WTC11 (cell line): ENCODE measurements around the gene DCP1A. TPM values are rescaled to one million over a fixed set of nuclear protein-coding genes. Genes with fewer than 3 reads are reported as not detected.

ENCODE experiments used
- ATAC-seq: fragments of 200-7000 bp; cut with Tn5 transposase; 2 replicates; pipeline ENCODE4 v1.10.0; 2021; ENCODE audit warnings: mild to moderate bottlenecking, moderate library complexity
- CTCF ChIA-PET: fragments of 300-600 bp; sonication (Branson Sonifier 250); formaldehyde crosslinking; loops from one replicate; lab custom pipeline; 2021; ENCODE audit warnings: antibody characterized with exemption; lab: Charles Lee
- POLR2A ChIA-PET: fragments of 350-600 bp; sonication (Branson Sonifier 250); formaldehyde crosslinking; loops from one replicate; lab custom pipeline; 2021; ENCODE audit warnings: antibody characterized with exemption; lab: Charles Lee
- DNase-seq: peaks from one replicate; pipeline ENCODE4 v3.0.0; 2021; ENCODE audit warnings: low spot score
- H3K27ac Mint-ChIP-seq: 2 replicates; pipeline ENCODE4 v1.8.0; 2021; ENCODE audit warnings: mixed read lengths
- H3K27me3 Mint-ChIP-seq: 2 replicates; pipeline ENCODE4 v1.8.0; 2021; ENCODE audit warnings: low read depth, mild to moderate bottlenecking, moderate library complexity, mixed read lengths
- H3K36me3 Mint-ChIP-seq: 2 replicates; pipeline ENCODE4 v1.8.0; 2021; ENCODE audit warnings: mixed read lengths
- H3K4me1 Mint-ChIP-seq: 2 replicates; pipeline ENCODE4 v1.8.0; 2022; ENCODE audit warnings: mixed read lengths
- H3K4me3 Mint-ChIP-seq: 2 replicates; pipeline ENCODE4 v1.8.0; 2021; ENCODE audit warnings: mild to moderate bottlenecking, moderate library complexity, mixed read lengths
- H3K9me3 Mint-ChIP-seq: 2 replicates; pipeline ENCODE4 v1.8.0; 2021; ENCODE audit warnings: mixed read lengths
- CREM ChIP-seq: sonication (generic); formaldehyde crosslinking; IDR thresholded peaks from 2 replicates; pipeline ENCODE4 v1.8.1; 2022; ENCODE audit warnings: mild to moderate bottlenecking, missing genetic modification reagents, moderate library complexity
- ELF4 ChIP-seq: sonication (generic); formaldehyde crosslinking; IDR thresholded peaks from 2 replicates; pipeline ENCODE4 v1.8.1; 2022; ENCODE audit warnings: low read depth, mild to moderate bottlenecking, moderate library complexity, missing genetic modification reagents
- EMX1 ChIP-seq: fragments of 250-450 bp; sonication (Bioruptor Pico); IDR thresholded peaks from 2 replicates; pipeline ENCODE4 v1.8.0; 2021; ENCODE audit warnings: mild to moderate bottlenecking
- ETV6 ChIP-seq: sonication (generic); formaldehyde crosslinking; IDR thresholded peaks from 2 replicates; pipeline ENCODE4 v1.8.1; 2022; ENCODE audit warnings: mild to moderate bottlenecking, missing genetic modification reagents
- FOXJ3 ChIP-seq: sonication (generic); formaldehyde crosslinking; IDR thresholded peaks from 2 replicates; pipeline ENCODE4 v1.9.0; 2021; ENCODE audit warnings: missing genetic modification reagents, mild to moderate bottlenecking, borderline replicate concordance
- FOXP1 ChIP-seq: sonication (generic); formaldehyde crosslinking; IDR thresholded peaks from 2 replicates; pipeline ENCODE4 v1.8.0; 2022; ENCODE audit warnings: missing genetic modification reagents, mild to moderate bottlenecking, moderate library complexity, borderline replicate concordance
- HMGA2 ChIP-seq: fragments of 250-450 bp; sonication (Bioruptor Pico); IDR thresholded peaks from 2 replicates; pipeline ENCODE4 v1.4.0; 2021; ENCODE audit warnings: mild to moderate bottlenecking, moderate library complexity
- JAZF1 ChIP-seq: fragments of 250-450 bp; sonication (Bioruptor Pico); IDR thresholded peaks from 2 replicates; pipeline ENCODE4 v1.9.0; 2021; ENCODE audit warnings: moderate library complexity, mild to moderate bottlenecking, inconsistent platforms
- MAX ChIP-seq: sonication (generic); formaldehyde crosslinking; IDR thresholded peaks from 2 replicates; pipeline ENCODE4 v1.8.0; 2022; ENCODE audit warnings: mild to moderate bottlenecking, missing genetic modification reagents
- NR2C2 ChIP-seq: sonication (generic); formaldehyde crosslinking; IDR thresholded peaks from 2 replicates; pipeline ENCODE4 v1.8.0; 2022; ENCODE audit warnings: mild to moderate bottlenecking, missing genetic modification reagents
- NR3C1 ChIP-seq: sonication (generic); formaldehyde crosslinking; conservative IDR thresholded peaks from 2 replicates; pipeline ENCODE4 v1.8.1; 2023; ENCODE audit warnings: low read depth, mild to moderate bottlenecking, missing genetic modification reagents
- ZNF138 ChIP-seq: sonication (generic); formaldehyde crosslinking; conservative IDR thresholded peaks from 2 replicates; pipeline ENCODE4 v1.8.1; 2022; ENCODE audit warnings: mild to moderate bottlenecking, moderate library complexity, missing genetic modification reagents
- ZNF219 ChIP-seq: sonication (generic); formaldehyde crosslinking; IDR thresholded peaks from 2 replicates; pipeline ENCODE4 v1.8.0; 2023; ENCODE audit warnings: missing genetic modification reagents, mild to moderate bottlenecking, borderline replicate concordance
- ZNF532 ChIP-seq: fragments of 250-450 bp; sonication (Bioruptor Pico); IDR thresholded peaks from 2 replicates; pipeline ENCODE4 v1.9.0; 2021; ENCODE audit warnings: mild to moderate bottlenecking, borderline replicate concordance
- total RNA-seq: library from RNA; stranded (reverse); gene quantifications from 3 replicates; pipeline ENCODE4 v1.2.3, GENCODE V29; 2021
- TF ChIP-seq, protein P1 (sequence below): fragments of 250-450 bp; sonication (Bioruptor Pico); IDR thresholded peaks from 2 replicates; pipeline ENCODE4 v2.1.2; 2022; ENCODE audit warnings: mild to moderate bottlenecking, moderate library complexity
- TF ChIP-seq, protein P2 (sequence below): fragments of 250-450 bp; sonication (Bioruptor Pico); conservative IDR thresholded peaks from 2 replicates; pipeline ENCODE4 v1.9.0; 2021; ENCODE audit warnings: mild to moderate bottlenecking
- TF ChIP-seq, protein P3 (sequence below): fragments of 250-450 bp; sonication (Bioruptor Pico); IDR thresholded peaks from 2 replicates; pipeline ENCODE4 v1.9.0; 2021; ENCODE audit warnings: mild to moderate bottlenecking
- TF ChIP-seq, protein P4 (sequence below): sonication (generic); formaldehyde crosslinking; IDR thresholded peaks from 2 replicates; pipeline ENCODE4 v1.8.0; 2023; ENCODE audit warnings: missing genetic modification reagents

Gene DCP1A
- total RNA-seq, 1 experiment from 2014 or later: 19.1 TPM

GRCh38 chr3:53278667-53279066, 68.7 kb downstream of the DCP1A start:
- POLR2A ChIA-PET: interaction anchor here (0.7 kb wide), 2 partner anchors 9 to 10 kb away, joined by 3 read pairs; no protein-coding TSS in a partner anchor
- H3K27ac Mint-ChIP-seq: peak overlapping the region; percentile 89
- no peaks in the 10 kb centered on the region for H3K9me3 Mint-ChIP-seq
- TF ChIP-seq JAZF1 (CRISPR knock-in tag) (no peak), ETV6 (CRISPR knock-in tag) (no peak), EMX1 (CRISPR knock-in tag) (no peak), NR2C2 (no peak), NR3C1 (CRISPR knock-in tag) (no peak), FOXP1 (CRISPR knock-in tag) (no peak)
- TF ChIP-seq, protein P1, sequence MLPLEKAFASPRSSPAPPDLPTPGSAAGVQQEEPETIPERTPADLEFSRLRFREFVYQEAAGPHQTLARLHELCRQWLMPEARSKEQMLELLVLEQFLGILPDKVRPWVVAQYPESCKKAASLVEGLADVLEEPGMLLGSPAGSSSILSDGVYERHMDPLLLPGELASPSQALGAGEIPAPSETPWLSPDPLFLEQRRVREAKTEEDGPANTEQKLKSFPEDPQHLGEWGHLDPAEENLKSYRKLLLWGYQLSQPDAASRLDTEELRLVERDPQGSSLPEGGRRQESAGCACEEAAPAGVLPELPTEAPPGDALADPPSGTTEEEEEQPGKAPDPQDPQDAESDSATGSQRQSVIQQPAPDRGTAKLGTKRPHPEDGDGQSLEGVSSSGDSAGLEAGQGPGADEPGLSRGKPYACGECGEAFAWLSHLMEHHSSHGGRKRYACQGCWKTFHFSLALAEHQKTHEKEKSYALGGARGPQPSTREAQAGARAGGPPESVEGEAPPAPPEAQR: no peak
- TF ChIP-seq, protein P2, sequence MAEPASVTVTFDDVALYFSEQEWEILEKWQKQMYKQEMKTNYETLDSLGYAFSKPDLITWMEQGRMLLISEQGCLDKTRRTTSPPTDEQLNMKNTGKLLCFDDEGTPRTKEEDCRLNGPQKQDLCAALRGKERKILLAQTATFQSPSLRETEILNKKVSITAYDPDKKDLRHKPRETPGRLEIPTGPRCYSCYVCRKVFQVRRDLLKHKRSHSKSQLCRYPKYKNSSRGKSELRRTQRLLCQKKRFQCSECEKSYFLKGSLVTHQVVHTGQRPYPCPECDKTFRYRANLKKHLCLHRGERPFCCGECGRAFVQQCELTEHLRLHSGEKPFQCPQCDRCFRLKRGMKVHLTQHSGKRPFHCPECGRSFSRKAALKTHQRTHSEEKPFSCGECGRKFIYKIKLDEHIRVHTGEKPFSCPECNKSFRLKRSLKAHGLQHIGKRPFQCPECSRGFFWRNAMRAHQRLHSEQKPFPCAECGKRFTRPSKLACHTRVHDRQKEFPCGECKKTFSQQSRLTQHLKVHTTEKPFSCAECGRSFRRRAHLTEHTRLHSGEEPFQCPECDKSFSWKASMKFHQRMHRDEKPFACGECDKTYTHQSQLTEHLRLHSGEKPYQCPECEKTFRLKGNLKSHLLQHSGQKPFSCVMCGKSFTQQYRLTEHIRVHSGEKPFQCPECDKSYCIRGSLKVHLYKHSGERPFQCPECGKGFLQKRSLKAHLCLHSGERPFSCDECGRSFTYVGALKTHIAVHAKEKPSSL (CRISPR knock-in tag): no peak
- TF ChIP-seq, protein P3, sequence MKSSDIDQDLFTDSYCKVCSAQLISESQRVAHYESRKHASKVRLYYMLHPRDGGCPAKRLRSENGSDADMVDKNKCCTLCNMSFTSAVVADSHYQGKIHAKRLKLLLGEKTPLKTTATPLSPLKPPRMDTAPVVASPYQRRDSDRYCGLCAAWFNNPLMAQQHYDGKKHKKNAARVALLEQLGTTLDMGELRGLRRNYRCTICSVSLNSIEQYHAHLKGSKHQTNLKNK (CRISPR knock-in tag): no peak
- DNase-seq: no peak
- CTCF ChIA-PET: no interaction called here
- H3K36me3 Mint-ChIP-seq: peaks cover 2% of the 10 kb centered on the region; the same call in 1 of the 2 replicates
- no peak overlapping the region for H3K4me3 Mint-ChIP-seq
- H3K27me3 Mint-ChIP-seq: no peaks in the 10 kb centered on the region; the same call in 1 of the 2 replicates
- ATAC-seq: peak; percentile 57
- peaks cover 20% of the 10 kb centered on the region for H3K4me1 Mint-ChIP-seq

- peak; percentile 50 for ATAC-seq
- no peaks in the 10 kb centered on the region; the same call in 1 of the 2 replicates for H3K27me3 Mint-ChIP-seq
- DNase-seq: no peak
- no peaks in the 10 kb centered on the region for H3K9me3 Mint-ChIP-seq
- POLR2A ChIA-PET: interaction anchor here (1.0 to 1.4 kb wide), 4 partner anchors 20 to 54 kb away, joined by 3 to 8 read pairs (median 4); partner anchors contain the start of gene TKT
- peak overlapping the region; percentile 33; the same call in 1 of the 2 replicates for H3K27ac Mint-ChIP-seq
- no peak overlapping the region for H3K4me3 Mint-ChIP-seq
- peaks cover 28% of the 10 kb centered on the region for H3K4me1 Mint-ChIP-seq
- no peaks in the 10 kb centered on the region for H3K36me3 Mint-ChIP-seq
- TF ChIP-seq CREM (CRISPR knock-in tag) (no peak), MAX (CRISPR knock-in tag) (peak; percentile 84)
- CTCF ChIA-PET: interaction anchor here (0.6 to 1.5 kb wide), 9 partner anchors 8 to 73 kb away, joined by 3 to 6 read pairs (median 3); partner anchors contain the start of gene DCP1A
Measured at GRCh38 chr3:53274938-53275605, 72.3 kb downstream of the DCP1A start.

- peaks cover 26% of the 10 kb centered on the region for H3K4me1 Mint-ChIP-seq
- ChIA-PET CTCF (interaction anchor here (0.6 to 1.1 kb wide), 2 partner anchors 77 to 104 kb away, joined by 3 read pairs; no protein-coding TSS in a partner anchor), POLR2A (interaction anchor here (1.2 kb wide), 1 partner anchor 19 kb away, joined by 3 read pairs; no protein-coding TSS in a partner anchor)
- no peaks in the 10 kb centered on the region for H3K36me3 Mint-ChIP-seq
- H3K27ac Mint-ChIP-seq: peak overlapping the region; percentile 33; the same call in 1 of the 2 replicates
- ATAC-seq (peak; percentile 4; the same call in 1 of the 2 replicates), DNase-seq (no peak)
- no peaks in the 10 kb centered on the region; the same call in 1 of the 2 replicates for H3K27me3 Mint-ChIP-seq
- H3K9me3 Mint-ChIP-seq: no peaks in the 10 kb centered on the region
- no peak overlapping the region for H3K4me3 Mint-ChIP-seq
- no peak for TF ChIP-seq FOXJ3
- no peak for TF ChIP-seq ZNF532 (CRISPR knock-in tag)
- TF ChIP-seq ZNF138 (CRISPR knock-in tag): no peak
- no peak for TF ChIP-seq ZNF219 (CRISPR knock-in tag)
- TF ChIP-seq, protein P4, sequence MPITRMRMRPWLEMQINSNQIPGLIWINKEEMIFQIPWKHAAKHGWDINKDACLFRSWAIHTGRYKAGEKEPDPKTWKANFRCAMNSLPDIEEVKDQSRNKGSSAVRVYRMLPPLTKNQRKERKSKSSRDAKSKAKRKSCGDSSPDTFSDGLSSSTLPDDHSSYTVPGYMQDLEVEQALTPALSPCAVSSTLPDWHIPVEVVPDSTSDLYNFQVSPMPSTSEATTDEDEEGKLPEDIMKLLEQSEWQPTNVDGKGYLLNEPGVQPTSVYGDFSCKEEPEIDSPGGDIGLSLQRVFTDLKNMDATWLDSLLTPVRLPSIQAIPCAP (CRISPR knock-in tag): no peak
- no peak for TF ChIP-seq HMGA2
- TF ChIP-seq ELF4 (CRISPR knock-in tag): no peak
- no peak for TF ChIP-seq FOXP1 (CRISPR knock-in tag)
Measured at GRCh38 chr3:53273146-53273670, 74.1 kb downstream of the DCP1A start.
